ENCODE data around the gene MPPED2. TPM values are rescaled to one million over a fixed set of nuclear protein-coding genes. Genes with fewer than 3 reads are reported as not detected.

Gene MPPED2
- total RNA-seq, 3 donors from 2014 or later (not counting 1 experiment from before 2014, with no cell fraction given), result 0.99 to 4.2 (median 2.5) TPM

DNA sequence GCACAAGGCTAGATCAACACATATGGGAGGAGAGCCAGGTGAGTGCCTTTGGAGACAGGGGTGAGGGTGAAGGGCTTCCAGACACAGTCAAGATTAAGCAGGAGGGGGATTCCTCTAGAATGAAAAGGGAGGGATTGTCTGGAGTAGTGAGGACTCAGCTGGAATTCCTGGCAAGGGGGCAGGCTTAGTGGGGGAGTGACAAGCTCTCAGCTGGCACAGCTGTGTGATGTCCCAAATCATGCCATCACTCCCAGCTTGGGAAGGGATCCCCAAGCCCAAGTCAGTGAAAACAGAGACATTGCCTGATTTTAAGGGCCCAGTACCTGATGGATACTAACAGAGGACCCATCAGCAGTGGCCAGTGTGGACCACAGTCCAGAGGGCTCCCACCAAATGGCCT, 119.0 kb downstream of the MPPED2 start:
- H3K9me3 ChIP-seq (ENCODE audit: control insufficient read depth, insufficient read depth, low read length), result no peaks in the 10 kb centered on the region
- TF ChIP-seq, protein P1, sequence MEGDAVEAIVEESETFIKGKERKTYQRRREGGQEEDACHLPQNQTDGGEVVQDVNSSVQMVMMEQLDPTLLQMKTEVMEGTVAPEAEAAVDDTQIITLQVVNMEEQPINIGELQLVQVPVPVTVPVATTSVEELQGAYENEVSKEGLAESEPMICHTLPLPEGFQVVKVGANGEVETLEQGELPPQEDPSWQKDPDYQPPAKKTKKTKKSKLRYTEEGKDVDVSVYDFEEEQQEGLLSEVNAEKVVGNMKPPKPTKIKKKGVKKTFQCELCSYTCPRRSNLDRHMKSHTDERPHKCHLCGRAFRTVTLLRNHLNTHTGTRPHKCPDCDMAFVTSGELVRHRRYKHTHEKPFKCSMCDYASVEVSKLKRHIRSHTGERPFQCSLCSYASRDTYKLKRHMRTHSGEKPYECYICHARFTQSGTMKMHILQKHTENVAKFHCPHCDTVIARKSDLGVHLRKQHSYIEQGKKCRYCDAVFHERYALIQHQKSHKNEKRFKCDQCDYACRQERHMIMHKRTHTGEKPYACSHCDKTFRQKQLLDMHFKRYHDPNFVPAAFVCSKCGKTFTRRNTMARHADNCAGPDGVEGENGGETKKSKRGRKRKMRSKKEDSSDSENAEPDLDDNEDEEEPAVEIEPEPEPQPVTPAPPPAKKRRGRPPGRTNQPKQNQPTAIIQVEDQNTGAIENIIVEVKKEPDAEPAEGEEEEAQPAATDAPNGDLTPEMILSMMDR (IDR thresholded peaks at IDR 0.05), result no peak
- H3K27me3 Mint-ChIP-seq (ENCODE audit: low read depth in 2 of 2), result no peaks in the 10 kb centered on the region
- no peak overlapping the region for H3K4me3 Mint-ChIP-seq
- no peaks in the 10 kb centered on the region for H3K27me3 ChIP-seq (ENCODE audit: control insufficient read depth, insufficient read depth, low read length)
- intact Hi-C loops (cut with micrococcal nuclease), result no loop called here
- no peak overlapping the region for H3K27ac Mint-ChIP-seq
- H3K9me3 Mint-ChIP-seq, result no peaks in the 10 kb centered on the region
- no peaks in the 10 kb centered on the region for H3K4me1 Mint-ChIP-seq
- no peaks in the 10 kb centered on the region for H3K36me3 ChIP-seq (ENCODE audit: control insufficient read depth, insufficient read depth, low read length)
- H3K27ac ChIP-seq (ENCODE audit: low read length), result no peak overlapping the region
- H3K4me3 ChIP-seq (ENCODE audit: low read length), result no peak overlapping the region
- no peak for DNase-seq
- ATAC-seq, result no peak
- no peaks in the 10 kb centered on the region for H3K4me1 ChIP-seq (ENCODE audit: control insufficient read depth, insufficient read depth, low read length)
- H3K36me3 Mint-ChIP-seq, result no peaks in the 10 kb centered on the region

DNA sequence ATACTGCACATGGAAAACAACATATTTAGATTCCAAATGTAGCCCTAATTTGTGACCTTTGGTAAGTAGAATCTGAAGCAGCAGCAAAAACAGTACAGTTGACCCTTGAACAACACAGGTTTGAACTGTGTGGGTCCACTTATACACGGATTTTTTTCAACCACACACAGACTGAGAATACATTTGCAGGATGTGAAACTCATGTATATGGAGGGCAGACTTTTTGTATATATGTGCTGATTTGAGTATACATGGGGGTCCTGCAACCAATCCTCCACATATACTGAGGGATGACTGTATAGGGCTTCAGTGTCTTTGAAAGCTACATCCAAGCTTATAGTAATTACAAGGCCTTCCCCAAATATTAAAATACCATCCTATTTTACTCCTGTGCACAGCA, 120.5 kb downstream of the MPPED2 start:
- no peak overlapping the region for H3K27ac Mint-ChIP-seq
- TF ChIP-seq, protein P1 (IDR thresholded peaks at IDR 0.05), result no peak
- no CpG with 5 or more reads among the region's 1 CpG for WGBS (ENCODE audit: insufficient coverage)
- no peaks in the 10 kb centered on the region for H3K27me3 Mint-ChIP-seq (ENCODE audit: low read depth in 2 of 2)
- no peaks in the 10 kb centered on the region for H3K4me1 ChIP-seq (ENCODE audit: control insufficient read depth, insufficient read depth, low read length)
- no peaks in the 10 kb centered on the region for H3K36me3 Mint-ChIP-seq
- no peaks in the 10 kb centered on the region for H3K36me3 ChIP-seq (ENCODE audit: control insufficient read depth, insufficient read depth, low read length)
- H3K27me3 ChIP-seq (ENCODE audit: control insufficient read depth, insufficient read depth, low read length), result no peaks in the 10 kb centered on the region
- ATAC-seq (no peak), DNase-seq (no peak)
- no peaks in the 10 kb centered on the region for H3K9me3 ChIP-seq (ENCODE audit: control insufficient read depth, insufficient read depth, low read length)
- no peak overlapping the region for H3K4me3 ChIP-seq (ENCODE audit: low read length)
- H3K9me3 Mint-ChIP-seq, result no peaks in the 10 kb centered on the region
- H3K4me3 Mint-ChIP-seq, result no peak overlapping the region
- no peaks in the 10 kb centered on the region for H3K4me1 Mint-ChIP-seq
- no peak overlapping the region for H3K27ac ChIP-seq (ENCODE audit: low read length)
- intact Hi-C loops (cut with micrococcal nuclease), result no loop called here

GRCh38 chr11:30465192-30465591, 121.0 kb downstream of the MPPED2 start:
- H3K4me1 ChIP-seq (ENCODE audit: control insufficient read depth, insufficient read depth, low read length), result no peaks in the 10 kb centered on the region
- no peak overlapping the region for H3K27ac ChIP-seq (ENCODE audit: low read length)
- WGBS (ENCODE audit: insufficient coverage), result 87% methylated on average over 2 of the region's 2 CpGs
- intact Hi-C loops (cut with micrococcal nuclease), result no loop called here
- Mint-ChIP-seq H3K4me1 (peaks cover 0 to under 1% of the 10 kb centered on the region in 2 donors), H3K27me3 (ENCODE audit: low read depth in 2 of 2) (no peaks in the 10 kb centered on the region), H3K36me3 (no peaks in the 10 kb centered on the region), H3K27ac (no peak overlapping the region), H3K4me3 (no peak overlapping the region), H3K9me3 (no peaks in the 10 kb centered on the region)
- DNase-seq (no peak), ATAC-seq (no peak)
- no peak overlapping the region for H3K4me3 ChIP-seq (ENCODE audit: low read length)
- TF ChIP-seq, protein P1 (IDR thresholded peaks at IDR 0.05), result no peak
- no peaks in the 10 kb centered on the region for H3K27me3 ChIP-seq (ENCODE audit: control insufficient read depth, insufficient read depth, low read length)
- H3K36me3 ChIP-seq (ENCODE audit: control insufficient read depth, insufficient read depth, low read length), result no peaks in the 10 kb centered on the region
- no peaks in the 10 kb centered on the region for H3K9me3 ChIP-seq (ENCODE audit: control insufficient read depth, insufficient read depth, low read length)

DNA sequence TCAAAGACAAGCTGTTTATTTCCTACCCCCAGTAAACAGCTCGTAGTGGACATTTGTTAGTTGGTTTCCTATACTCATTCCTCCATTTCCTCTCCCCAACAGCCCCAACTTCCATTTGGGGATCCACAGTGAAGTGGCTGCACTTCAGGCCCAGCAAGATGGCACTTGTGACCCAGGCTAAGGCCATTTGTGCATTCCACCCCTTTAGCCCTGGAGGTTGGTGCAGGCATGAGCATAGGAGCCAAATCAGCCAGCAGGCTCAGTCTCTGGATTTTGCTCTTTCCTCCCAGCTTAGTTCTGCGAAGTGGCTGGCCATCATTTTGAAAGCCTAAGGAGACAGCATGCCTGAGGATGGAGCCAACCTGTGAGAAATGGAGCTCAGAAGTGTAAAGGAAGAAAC, 122.9 kb downstream of the MPPED2 start:
- WGBS (ENCODE audit: insufficient coverage), result 78% methylated on average over 2 of the region's 2 CpGs

More for the DNA sequence above, 122.9 kb downstream of the MPPED2 start:
- H3K9me3 ChIP-seq (ENCODE audit: control insufficient read depth, insufficient read depth, low read length), result no peaks in the 10 kb centered on the region
- Mint-ChIP-seq H3K27me3 (ENCODE audit: low read depth in 2 of 2) (no peaks in the 10 kb centered on the region), H3K27ac (no peak overlapping the region), H3K4me1 (peaks cover 15 to 17% of the 10 kb centered on the region in 2 donors), H3K4me3 (no peak overlapping the region), H3K9me3 (no peaks in the 10 kb centered on the region), H3K36me3 (no peaks in the 10 kb centered on the region)
- TF ChIP-seq, protein P1 (IDR thresholded peaks at IDR 0.05), result no peak
- DNase-seq, result no peak
- ATAC-seq, result no peak
- intact Hi-C loops (cut with micrococcal nuclease), result no loop called here
- H3K36me3 ChIP-seq (ENCODE audit: control insufficient read depth, insufficient read depth, low read length), result no peaks in the 10 kb centered on the region
- no peaks in the 10 kb centered on the region for H3K27me3 ChIP-seq (ENCODE audit: control insufficient read depth, insufficient read depth, low read length)
- no peak overlapping the region for H3K27ac ChIP-seq (ENCODE audit: low read length)
- no peak overlapping the region for H3K4me3 ChIP-seq (ENCODE audit: low read length)
- no peaks in the 10 kb centered on the region for H3K4me1 ChIP-seq (ENCODE audit: control insufficient read depth, insufficient read depth, low read length)

Data from natural killer cell (primary cell).